Suprapubic skin (tissue), 3 donors: ENCODE results near the gene ZBTB47.

Source experiments
- CTCF ChIP-seq, 2 donors: fragments of 200-600 bp in 1 of 2; fragments of 450-650 bp in 1 of 2; sonication (generic) in 1 of 2; IDR thresholded peaks; one replicate each; pipeline ENCODE4 v1.5.1; 2016 to 2019; ENCODE audit warnings: antibody characterized with exemption in 2 of 2, mild to moderate bottlenecking in 1 of 2, moderate library complexity in 1 of 2
- EP300 ChIP-seq: sonication (generic); formaldehyde crosslinking; IDR thresholded peaks from one replicate; pipeline ENCODE4 v1.6.1; 2017; ENCODE audit warnings: antibody characterized with exemption
- POLR2A ChIP-seq, 2 donors: fragments of 450-650 bp; IDR thresholded peaks; one replicate each; pipeline ENCODE4 v1.6.1; 2017; ENCODE audit warnings: antibody characterized with exemption in 2 of 2, mild to moderate bottlenecking in 2 of 2, moderate library complexity in 2 of 2

DNA sequence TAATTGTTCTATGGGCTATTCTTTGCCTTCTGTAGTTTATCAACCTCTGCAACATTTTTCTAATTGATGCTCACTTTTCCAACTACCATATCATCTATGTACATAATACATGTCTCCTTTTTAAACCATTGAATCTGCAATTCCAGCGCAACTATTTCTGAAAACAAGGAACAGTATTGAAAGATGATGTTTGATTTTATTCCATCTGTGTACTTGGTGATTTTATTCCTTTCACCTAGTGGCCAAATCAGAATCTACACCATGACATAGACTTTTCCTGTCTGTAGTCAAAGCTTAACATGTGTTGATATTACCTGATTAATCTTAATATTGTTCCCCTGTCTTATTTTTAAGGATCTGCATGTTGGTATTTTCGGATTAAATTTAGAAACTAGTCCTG is 40.0 kb upstream of the ZBTB47 start:
- TF ChIP-seq CTCF (IDR thresholded peaks at IDR 0.05): peak in 1 of 2 donors; percentile 29
- TF ChIP-seq EP300: no peak
- TF ChIP-seq POLR2A (IDR thresholded peaks at IDR 0.05): no peak
